Activated CD4-positive, alpha-beta T cell treated with anti-CD3 and anti-CD28 coated beads, Interleukin-2, amount 50 U/mL, for 1 hour (primary cell): ENCODE measurements around the gene EYA2.
"Not testable (repeated sequence)": the region's sequence is repeated elsewhere in the genome, so short reads cannot be mapped to it uniquely, and the experiment has no call there.

Experiments used
- DNase-seq: peaks from one replicate; pipeline ENCODE4 v3.0.0-alpha.2; 2020

EYA2 gene

GRCh38 chr20:46959081-46959692, 64.5 kb downstream of the EYA2 start:
- DNase-seq, result no peak

DNA sequence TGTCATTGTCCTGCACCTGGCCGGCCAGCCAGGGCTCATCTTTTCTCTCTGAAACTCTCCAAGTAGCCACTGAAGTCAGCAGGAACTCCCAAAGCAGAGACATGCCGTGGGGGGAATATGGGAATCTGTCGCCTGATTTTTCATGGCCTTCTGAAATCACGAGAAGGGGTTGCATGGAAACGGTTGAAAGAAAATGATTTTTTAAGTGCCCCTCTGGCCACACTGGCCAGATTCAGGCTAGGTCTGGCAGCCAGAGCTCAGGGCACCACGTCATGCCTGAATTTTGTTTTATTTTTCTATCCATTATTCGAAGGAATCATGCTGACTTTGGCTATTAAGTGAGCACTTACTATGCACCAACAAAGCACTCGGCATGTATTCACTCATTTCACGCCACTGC, 65.2 kb downstream of the EYA2 start:
- DNase-seq, result no peak

- DNase-seq, result no peak
Observed at GRCh38 chr20:46960536-46960935, 65.9 kb downstream of the EYA2 start.

DNA sequence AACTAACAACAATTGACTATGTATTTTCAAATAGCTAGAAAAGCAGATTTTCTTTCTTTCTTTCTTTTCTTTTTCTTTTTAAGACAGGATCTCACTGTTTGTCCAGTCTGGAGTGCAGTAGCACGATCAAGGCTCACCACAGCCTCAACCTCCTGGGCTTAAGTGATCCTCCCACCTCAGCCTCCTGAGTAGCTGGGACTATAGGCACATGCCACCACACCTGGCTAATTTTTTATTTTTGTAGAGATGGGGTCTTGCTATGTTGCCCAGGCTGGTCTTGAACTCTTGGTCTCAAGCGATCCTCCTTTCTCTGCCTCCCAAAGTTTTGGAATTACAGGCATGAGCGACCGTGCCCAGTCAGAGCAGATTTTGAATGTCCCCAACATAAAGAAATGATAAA, 67.3 kb downstream of the EYA2 start:
- DNase-seq, result not testable (repeated sequence)

DNA sequence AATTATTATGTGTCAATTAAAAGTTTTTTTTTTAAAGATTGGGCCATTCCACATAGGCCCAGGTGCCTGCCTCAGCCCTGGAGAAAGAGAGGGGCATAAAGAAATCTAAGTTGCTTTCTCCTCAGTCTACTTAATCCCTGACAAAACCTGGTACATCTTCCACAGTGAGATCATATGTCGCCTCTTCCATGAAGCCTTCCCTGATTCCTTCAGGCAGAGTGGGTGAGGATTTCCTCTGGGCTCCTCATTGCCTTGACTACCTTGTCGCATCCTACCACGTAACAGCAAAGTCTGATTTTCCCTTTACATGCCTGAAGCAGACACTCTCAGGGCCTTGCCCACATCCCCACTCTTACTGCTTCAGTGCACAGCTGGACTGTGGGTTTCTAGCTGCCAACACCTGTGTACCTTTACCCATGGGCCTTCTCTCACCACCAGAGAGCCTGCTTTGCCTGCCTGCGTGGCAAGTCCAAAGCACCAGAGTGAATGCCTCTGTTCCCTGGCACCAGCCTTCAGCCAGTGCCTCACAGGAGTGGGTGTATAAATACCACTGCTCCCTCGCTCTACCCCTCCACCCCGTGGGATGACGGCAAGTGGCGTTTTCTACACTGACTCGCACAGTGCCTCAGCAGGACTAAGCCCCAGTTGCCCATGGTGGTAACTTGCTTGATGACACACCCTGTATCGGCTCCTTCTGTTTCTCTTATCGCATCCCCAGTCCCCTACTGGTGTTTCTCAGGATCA, 68.0 kb downstream of the EYA2 start:
- DNase-seq, result no peak

GRCh38 chr20:46963196-46963529, 68.5 kb downstream of the EYA2 start:
- DNase-seq, result no peak

DNA sequence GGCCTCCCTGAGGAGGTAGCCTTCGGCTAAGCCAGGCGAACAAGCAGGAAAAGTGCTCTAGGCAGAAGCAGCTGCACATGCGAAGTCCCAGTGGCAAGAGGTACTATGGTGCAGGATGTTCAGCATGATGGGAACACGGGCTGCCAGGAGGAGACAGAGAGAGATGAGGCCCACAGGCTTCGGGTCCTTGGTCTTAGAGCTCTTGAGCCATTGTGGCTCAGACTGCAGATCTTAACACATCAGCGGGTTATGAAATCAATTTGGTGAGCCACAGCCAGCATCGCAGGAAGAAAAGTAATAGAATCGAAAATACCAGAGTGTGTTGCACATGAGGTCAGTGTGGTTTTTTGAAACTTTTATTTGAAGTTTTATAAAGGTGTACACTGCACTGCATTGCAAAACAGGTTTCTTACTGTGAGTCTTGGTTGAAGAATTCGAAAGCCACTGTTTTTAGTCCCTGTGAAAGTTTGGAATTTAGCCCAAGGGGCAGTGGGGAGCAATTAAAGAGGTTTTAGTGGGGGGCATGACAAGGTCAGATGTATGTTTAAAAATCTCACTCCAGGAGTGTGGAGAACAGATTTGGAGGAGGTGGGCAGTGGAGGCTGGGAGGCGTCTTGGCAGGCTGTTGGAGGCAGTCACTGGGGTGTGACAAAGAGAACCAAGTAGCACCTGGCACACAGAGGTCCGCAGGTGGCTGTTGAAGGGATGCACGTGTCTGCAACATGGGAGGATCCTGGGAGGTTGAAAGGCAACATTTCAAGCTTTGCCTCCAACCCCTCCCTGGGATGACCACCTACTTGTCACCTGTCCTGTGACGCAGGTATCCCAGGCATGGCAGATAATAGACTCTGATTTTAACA, 69.3 kb downstream of the EYA2 start:
- DNase-seq, result no peak

GRCh38 chr20:46964618-46965455, 70.2 kb downstream of the EYA2 start:
- no peak for DNase-seq

DNA sequence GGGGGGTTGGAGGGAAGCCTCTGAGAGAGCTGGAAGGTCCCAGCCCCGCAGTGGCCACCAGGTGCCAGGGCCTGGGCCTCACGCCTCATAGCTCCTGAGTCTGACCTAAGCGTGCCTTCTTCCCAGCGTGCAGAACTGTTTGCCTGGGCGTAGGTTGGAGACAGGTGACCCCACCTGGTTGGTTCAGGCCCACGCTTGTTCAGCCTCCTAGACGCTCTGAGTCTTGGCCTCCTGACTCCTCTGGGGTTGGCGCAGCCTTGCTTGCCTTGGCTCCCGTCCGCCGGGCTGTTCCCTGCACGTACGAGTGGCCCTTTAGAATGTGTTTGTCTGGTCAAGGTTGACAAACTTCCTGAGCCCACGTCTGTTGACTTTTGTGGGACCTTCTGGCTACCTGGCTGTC, 70.8 kb downstream of the EYA2 start:
- no peak for DNase-seq

DNA sequence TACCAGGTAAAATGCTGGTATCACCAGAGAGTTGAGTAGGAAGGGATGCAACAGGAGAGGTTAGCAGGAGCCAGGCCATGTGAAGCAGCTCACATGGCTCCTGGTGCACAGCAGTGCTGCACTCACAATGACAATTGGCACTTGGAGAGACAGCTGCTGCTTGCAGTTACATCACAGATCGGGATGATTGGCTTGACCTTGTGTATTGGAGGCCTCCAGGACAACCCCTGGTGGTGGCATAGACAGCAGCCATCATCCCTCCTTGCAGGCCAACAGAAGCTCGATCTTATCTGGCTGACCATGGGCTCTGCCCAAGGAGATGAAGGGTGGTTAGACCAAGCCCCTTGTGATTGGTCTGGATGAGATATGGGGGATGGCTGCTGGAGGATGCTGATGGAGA, 73.0 kb downstream of the EYA2 start:
- no peak for DNase-seq

GRCh38 chr20:46970937-46971630, 76.4 kb downstream of the EYA2 start:
- DNase-seq, result no peak

- DNase-seq, result no peak
Observed at GRCh38 chr20:46973766-46974165, 79.1 kb downstream of the EYA2 start.

DNA sequence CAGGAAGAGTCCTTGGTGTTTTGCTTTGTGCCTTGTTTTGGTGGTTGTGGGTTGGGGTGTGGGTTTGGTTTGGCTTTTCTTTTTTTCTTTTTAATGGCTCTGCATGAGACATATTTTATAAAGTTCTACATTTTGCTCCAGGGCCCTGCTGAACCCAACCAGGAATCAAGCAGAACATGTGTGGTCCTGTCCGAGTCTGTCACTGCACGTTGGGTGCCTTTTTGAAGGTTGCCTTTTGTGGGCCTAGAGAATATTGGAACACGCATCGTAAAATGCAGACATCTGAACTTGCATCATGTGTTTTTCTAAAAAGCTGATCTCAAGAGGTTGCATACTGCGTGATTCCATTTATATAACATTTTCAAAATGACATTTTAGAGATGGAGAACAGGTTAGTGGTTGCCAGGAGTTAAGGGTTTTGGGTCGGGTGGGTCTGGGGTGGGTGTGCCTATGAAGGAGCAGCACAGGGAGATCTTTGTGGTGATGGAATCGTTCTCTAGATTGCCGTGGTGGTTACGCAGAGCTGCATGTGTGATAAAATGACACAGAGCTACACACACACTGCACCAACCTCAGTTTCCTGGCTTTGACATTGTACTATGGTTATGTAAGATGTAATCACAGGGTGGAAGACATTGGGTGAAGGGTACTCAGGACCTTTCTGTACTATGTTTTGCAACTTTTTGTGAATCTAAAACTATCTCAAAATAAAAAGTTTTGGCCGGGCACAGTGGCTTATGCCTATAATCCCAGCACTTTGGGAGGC, 80.2 kb downstream of the EYA2 start:
- DNase-seq, result no peak

- no peak for DNase-seq
Observed at GRCh38 chr20:46975976-46976375, 81.3 kb downstream of the EYA2 start.

DNA sequence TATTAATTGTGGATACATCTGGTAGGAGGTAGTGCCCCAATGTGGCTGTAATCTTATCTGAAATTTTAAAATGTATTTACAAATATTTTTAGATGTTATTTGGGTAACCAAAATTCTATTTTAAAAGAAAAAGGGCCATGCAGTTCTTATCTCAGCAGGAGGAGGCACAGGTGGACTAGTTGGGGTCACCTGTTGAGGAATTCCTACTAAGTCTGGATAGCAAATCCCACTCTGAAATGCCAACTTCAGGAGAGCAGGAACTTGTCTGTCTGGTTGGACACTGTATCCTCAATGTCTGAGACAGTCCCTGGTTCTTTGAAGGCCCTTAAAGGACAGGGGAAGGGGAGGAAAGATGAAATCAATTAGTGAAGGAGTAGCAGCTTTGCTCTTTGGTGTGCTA, 82.6 kb downstream of the EYA2 start:
- DNase-seq, result no peak

- no peak for DNase-seq
Observed at GRCh38 chr20:46977909-46978588, 83.4 kb downstream of the EYA2 start.

- DNase-seq, result no peak
Observed at GRCh38 chr20:46978951-46979491, 84.4 kb downstream of the EYA2 start.

GRCh38 chr20:46979603-46980241, 85.1 kb downstream of the EYA2 start:
- no peak for DNase-seq

- DNase-seq, result no peak
Observed at GRCh38 chr20:46981184-46981583, 86.5 kb downstream of the EYA2 start.

DNA sequence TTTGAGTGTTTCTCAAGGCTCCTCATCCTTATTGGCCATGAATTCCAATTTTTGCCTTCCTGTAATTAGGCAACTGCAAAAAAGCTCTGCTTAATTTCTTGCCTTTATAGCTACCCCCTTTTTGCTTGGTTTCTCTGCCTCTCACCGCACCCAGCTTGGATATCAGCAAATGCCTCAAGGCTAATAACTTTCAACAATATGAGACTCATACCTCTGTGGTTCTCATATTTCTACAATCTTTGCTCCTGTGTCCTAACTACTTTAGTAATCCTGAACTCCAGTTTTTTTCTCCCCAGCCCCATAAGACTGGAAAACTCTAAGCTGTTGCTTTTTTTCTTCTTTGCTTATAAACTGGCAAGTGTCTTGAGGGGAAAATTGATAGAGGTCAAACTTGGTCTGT, 88.8 kb downstream of the EYA2 start:
- no peak for DNase-seq
